Right lobe of liver (tissue), 4 donors: ENCODE results near the gene STX8.

Experiments
- POLR2A ChIP-seq: fragments of 450-650 bp; IDR thresholded peaks from one replicate; pipeline ENCODE4 v1.6.1; 2017; ENCODE audit warnings: antibody characterized with exemption, mild to moderate bottlenecking
- TF ChIP-seq, protein P1 (sequence below), 4 donors: fragments of 200-600 bp in 3 of 4; fragments of 450-650 bp in 1 of 4; IDR thresholded peaks; one replicate each; pipeline versions ENCODE4 v1.5.1 to v1.8.0; 2016 to 2022; ENCODE audit warnings: antibody characterized with exemption in 4 of 4, mild to moderate bottlenecking in 2 of 4
- donor health status: DM: no; HTN: no; CAD: no.
- donor health status: DM: no; HTN: no; CAD: no.
- donor health status: DM: no; HTN: yes; CAD: no.

DNA sequence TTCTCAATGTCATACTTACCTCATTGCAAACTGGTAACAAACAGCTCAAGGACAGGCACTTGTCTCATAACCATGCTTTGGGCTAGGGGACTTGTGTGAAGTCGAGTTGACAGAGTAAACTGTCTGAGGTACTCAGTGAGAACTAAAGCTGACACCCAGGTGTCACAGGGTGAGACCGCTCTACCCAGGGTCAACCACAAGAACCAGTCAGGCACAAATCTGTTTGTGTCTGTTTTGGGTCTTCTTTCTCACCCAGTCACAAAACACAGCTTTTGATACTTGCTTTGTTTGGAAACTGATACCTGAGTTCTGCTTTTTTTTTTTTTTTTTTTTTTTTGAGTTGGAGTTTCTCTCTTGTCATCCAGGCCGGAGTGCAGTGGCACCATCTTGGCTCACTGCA lies 161.1 kb downstream of the STX8 start:
- TF ChIP-seq, protein P1, sequence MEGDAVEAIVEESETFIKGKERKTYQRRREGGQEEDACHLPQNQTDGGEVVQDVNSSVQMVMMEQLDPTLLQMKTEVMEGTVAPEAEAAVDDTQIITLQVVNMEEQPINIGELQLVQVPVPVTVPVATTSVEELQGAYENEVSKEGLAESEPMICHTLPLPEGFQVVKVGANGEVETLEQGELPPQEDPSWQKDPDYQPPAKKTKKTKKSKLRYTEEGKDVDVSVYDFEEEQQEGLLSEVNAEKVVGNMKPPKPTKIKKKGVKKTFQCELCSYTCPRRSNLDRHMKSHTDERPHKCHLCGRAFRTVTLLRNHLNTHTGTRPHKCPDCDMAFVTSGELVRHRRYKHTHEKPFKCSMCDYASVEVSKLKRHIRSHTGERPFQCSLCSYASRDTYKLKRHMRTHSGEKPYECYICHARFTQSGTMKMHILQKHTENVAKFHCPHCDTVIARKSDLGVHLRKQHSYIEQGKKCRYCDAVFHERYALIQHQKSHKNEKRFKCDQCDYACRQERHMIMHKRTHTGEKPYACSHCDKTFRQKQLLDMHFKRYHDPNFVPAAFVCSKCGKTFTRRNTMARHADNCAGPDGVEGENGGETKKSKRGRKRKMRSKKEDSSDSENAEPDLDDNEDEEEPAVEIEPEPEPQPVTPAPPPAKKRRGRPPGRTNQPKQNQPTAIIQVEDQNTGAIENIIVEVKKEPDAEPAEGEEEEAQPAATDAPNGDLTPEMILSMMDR (IDR thresholded peaks at IDR 0.05): no peak
- no peak for TF ChIP-seq POLR2A
